ENCODE data around the gene ARHGAP33. TPM values are rescaled to one million over a fixed set of nuclear protein-coding genes. Genes with fewer than 3 reads are reported as not detected.
"Not testable (repeated sequence)": the region's sequence is repeated elsewhere in the genome, so short reads cannot be mapped to it uniquely, and the experiment has no call there.

Gene ARHGAP33
- total RNA-seq, 1 donor from 2014 or later = 13.1 TPM

GRCh38 chr19:35830986-35831385 is 55.6 kb downstream of the ARHGAP33 start:
- DNase-seq = no peak
- Histone ChIP-seq H3K9me3 (no peaks in the 10 kb centered on the region), H3K27me3 (ENCODE audit: low read depth) (peaks cover 7% of the 10 kb centered on the region), H3K4me3 (no peak overlapping the region), H3K27ac (no peak overlapping the region), H3K4me1 (no peaks in the 10 kb centered on the region), H3K36me3 (no peaks in the 10 kb centered on the region)
- no peak for ATAC-seq
- TF ChIP-seq CTCF (IDR thresholded peaks at IDR 0.05) = no peak
- intact Hi-C loops (cut with DNase I) = no loop called here

GRCh38 chr19:35832054-35832453 is 56.7 kb downstream of the ARHGAP33 start:
- no peaks in the 10 kb centered on the region for H3K4me1 ChIP-seq
- TF ChIP-seq CTCF (IDR thresholded peaks at IDR 0.05) = no peak
- H3K27ac ChIP-seq = no peak overlapping the region
- DNase-seq (no peak), ATAC-seq (no peak)
- no peaks in the 10 kb centered on the region for H3K9me3 ChIP-seq
- H3K4me3 ChIP-seq = no peak overlapping the region
- intact Hi-C loops (cut with DNase I) = no loop called here
- H3K36me3 ChIP-seq = no peaks in the 10 kb centered on the region
- peaks cover 7% of the 10 kb centered on the region for H3K27me3 ChIP-seq (ENCODE audit: low read depth)

- no peaks in the 10 kb centered on the region for H3K36me3 ChIP-seq
- intact Hi-C loops (cut with DNase I) = no loop called here
- DNase-seq (no peak), ATAC-seq (no peak)
- H3K9me3 ChIP-seq = no peaks in the 10 kb centered on the region
- peaks cover 7% of the 10 kb centered on the region for H3K27me3 ChIP-seq (ENCODE audit: low read depth)
- no peaks in the 10 kb centered on the region for H3K4me1 ChIP-seq
- H3K4me3 ChIP-seq = no peak overlapping the region
- H3K27ac ChIP-seq = no peak overlapping the region
- TF ChIP-seq CTCF (IDR thresholded peaks at IDR 0.05) = no peak
Observed at GRCh38 chr19:35833972-35834371, 58.6 kb downstream of the ARHGAP33 start.

GRCh38 chr19:35836096-35836495 is 60.7 kb downstream of the ARHGAP33 start:
- H3K4me1 ChIP-seq; H3K27me3 ChIP-seq (ENCODE audit: low read depth); H3K36me3 ChIP-seq; DNase-seq; ATAC-seq; H3K4me3 ChIP-seq; intact Hi-C loops (cut with DNase I); H3K27ac ChIP-seq; H3K9me3 ChIP-seq: not testable (repeated sequence)

Other genes with a start within 250 kb of the ARHGAP33 start
- not detected for gene SBSN, start 247.3 kb upstream of the ARHGAP33 start, total RNA-seq
- gene GAPDHS, start 242.1 kb upstream of the ARHGAP33 start, total RNA-seq = not detected
- gene TMEM147, start 229.9 kb upstream of the ARHGAP33 start, total RNA-seq = 81.6 TPM
- gene ATP4A, start 211.9 kb upstream of the ARHGAP33 start, total RNA-seq = not detected
- not detected for gene PMIS2, start 189.4 kb upstream of the ARHGAP33 start, total RNA-seq
- gene HAUS5, start 162.8 kb upstream of the ARHGAP33 start, total RNA-seq = 9.1 TPM
- 56.1 TPM for gene RBM42, start 146.5 kb upstream of the ARHGAP33 start, total RNA-seq
- 1.1 TPM for gene ETV2, start 133.8 kb upstream of the ARHGAP33 start, total RNA-seq
- gene COX6B1, start 127.2 kb upstream of the ARHGAP33 start, total RNA-seq = 267 TPM
- gene UPK1A, start 109.0 kb upstream of the ARHGAP33 start, total RNA-seq = not detected
- gene ZBTB32, start 71.0 kb upstream of the ARHGAP33 start, total RNA-seq = 0.21 TPM
- gene KMT2B, start 57.6 kb upstream of the ARHGAP33 start, total RNA-seq = 37.2 TPM
- gene IGFLR1, start 33.1 kb upstream of the ARHGAP33 start, total RNA-seq = 17.1 TPM
- 20.3 TPM for gene U2AF1L4, start 30.1 kb upstream of the ARHGAP33 start, total RNA-seq
- 60.0 TPM for gene PSENEN, start 29.9 kb upstream of the ARHGAP33 start, total RNA-seq
- gene LIN37, start 27.0 kb upstream of the ARHGAP33 start, total RNA-seq = 7.2 TPM
- gene HSPB6, start 18.5 kb upstream of the ARHGAP33 start, total RNA-seq = 29.4 TPM
- 20.8 TPM for gene PROSER3, start 17.4 kb upstream of the ARHGAP33 start, total RNA-seq
- gene PRODH2, start 37.3 kb downstream of the ARHGAP33 start, total RNA-seq = not detected
- not detected for gene NPHS1, start 76.9 kb downstream of the ARHGAP33 start, total RNA-seq
- gene KIRREL2, start 81.3 kb downstream of the ARHGAP33 start, total RNA-seq = 0.12 TPM
- 2.1 TPM for gene APLP1, start 93.0 kb downstream of the ARHGAP33 start, total RNA-seq
- 17.2 TPM for gene NFKBID, start 125.0 kb downstream of the ARHGAP33 start, total RNA-seq
- gene HCST, start 127.0 kb downstream of the ARHGAP33 start, total RNA-seq = 43.3 TPM
- 460 TPM for gene TYROBP, start 132.7 kb downstream of the ARHGAP33 start, total RNA-seq
- 14.6 TPM for gene LRFN3, start 160.8 kb downstream of the ARHGAP33 start, total RNA-seq
- gene SDHAF1, start 219.6 kb downstream of the ARHGAP33 start, total RNA-seq = 14.4 TPM
- gene SYNE4, start 233.2 kb downstream of the ARHGAP33 start, total RNA-seq = 8.9 TPM
- 21.0 TPM for gene ALKBH6, start 238.6 kb downstream of the ARHGAP33 start, total RNA-seq